ENCODE data around the gene UBAP1L.

UBAP1L gene

DNA sequence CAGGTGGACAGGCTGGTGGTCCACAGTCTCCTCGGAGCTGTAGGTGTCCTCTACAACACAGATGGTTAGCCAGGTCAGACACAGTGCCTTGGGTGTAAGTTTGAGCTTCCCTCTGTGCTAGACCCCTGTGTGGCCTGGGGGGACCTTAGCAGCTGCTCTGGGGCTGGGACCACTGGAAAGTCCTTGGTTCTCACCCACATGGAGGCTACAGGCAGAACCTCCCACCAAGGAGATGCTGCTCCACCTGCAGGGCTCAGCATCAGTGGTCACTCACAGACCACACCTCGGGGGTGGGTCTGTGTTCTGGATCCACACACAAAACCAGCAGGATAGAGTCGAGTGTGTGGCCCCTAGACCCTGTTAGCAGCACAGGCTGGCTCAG is 55.6 kb downstream of the UBAP1L start:
- TF ChIP-seq EZH2phosphoT487 (IDR thresholded peaks at IDR 0.05; ENCODE audit: low read depth) = no peak
- TF ChIP-seq, protein P1, sequence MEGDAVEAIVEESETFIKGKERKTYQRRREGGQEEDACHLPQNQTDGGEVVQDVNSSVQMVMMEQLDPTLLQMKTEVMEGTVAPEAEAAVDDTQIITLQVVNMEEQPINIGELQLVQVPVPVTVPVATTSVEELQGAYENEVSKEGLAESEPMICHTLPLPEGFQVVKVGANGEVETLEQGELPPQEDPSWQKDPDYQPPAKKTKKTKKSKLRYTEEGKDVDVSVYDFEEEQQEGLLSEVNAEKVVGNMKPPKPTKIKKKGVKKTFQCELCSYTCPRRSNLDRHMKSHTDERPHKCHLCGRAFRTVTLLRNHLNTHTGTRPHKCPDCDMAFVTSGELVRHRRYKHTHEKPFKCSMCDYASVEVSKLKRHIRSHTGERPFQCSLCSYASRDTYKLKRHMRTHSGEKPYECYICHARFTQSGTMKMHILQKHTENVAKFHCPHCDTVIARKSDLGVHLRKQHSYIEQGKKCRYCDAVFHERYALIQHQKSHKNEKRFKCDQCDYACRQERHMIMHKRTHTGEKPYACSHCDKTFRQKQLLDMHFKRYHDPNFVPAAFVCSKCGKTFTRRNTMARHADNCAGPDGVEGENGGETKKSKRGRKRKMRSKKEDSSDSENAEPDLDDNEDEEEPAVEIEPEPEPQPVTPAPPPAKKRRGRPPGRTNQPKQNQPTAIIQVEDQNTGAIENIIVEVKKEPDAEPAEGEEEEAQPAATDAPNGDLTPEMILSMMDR (IDR thresholded peaks at IDR 0.05; ENCODE audit: low read depth, low read length) = no peak
- H3K9me3 ChIP-seq (ENCODE audit: insufficient read depth, low read length) = no peaks in the 10 kb centered on the region
- no peak overlapping the region for H3K9ac ChIP-seq (ENCODE audit: low read length)
- no peak overlapping the region for H3K27ac ChIP-seq (ENCODE audit: low read length)
- H3K27me3 ChIP-seq (ENCODE audit: low read depth, low read length) = no peaks in the 10 kb centered on the region
- H3K4me1 ChIP-seq (ENCODE audit: low read length) = no peaks in the 10 kb centered on the region; the same call in 1 of the 2 replicates
- no peak overlapping the region for H3K4me2 ChIP-seq (ENCODE audit: low read length)
- no peak overlapping the region for H3K4me3 ChIP-seq (ENCODE audit: low read length)
- H3K36me3 ChIP-seq (replicated peaks; ENCODE audit: low read depth, low read length) = no peaks in the 10 kb centered on the region
- H4K20me1 ChIP-seq (ENCODE audit: insufficient read depth, low read length) = no peaks in the 10 kb centered on the region
- no peak overlapping the region for H2AFZ ChIP-seq (ENCODE audit: low read depth, low read length)
- H3K79me2 ChIP-seq (ENCODE audit: low read length) = no peaks in the 10 kb centered on the region

DNA sequence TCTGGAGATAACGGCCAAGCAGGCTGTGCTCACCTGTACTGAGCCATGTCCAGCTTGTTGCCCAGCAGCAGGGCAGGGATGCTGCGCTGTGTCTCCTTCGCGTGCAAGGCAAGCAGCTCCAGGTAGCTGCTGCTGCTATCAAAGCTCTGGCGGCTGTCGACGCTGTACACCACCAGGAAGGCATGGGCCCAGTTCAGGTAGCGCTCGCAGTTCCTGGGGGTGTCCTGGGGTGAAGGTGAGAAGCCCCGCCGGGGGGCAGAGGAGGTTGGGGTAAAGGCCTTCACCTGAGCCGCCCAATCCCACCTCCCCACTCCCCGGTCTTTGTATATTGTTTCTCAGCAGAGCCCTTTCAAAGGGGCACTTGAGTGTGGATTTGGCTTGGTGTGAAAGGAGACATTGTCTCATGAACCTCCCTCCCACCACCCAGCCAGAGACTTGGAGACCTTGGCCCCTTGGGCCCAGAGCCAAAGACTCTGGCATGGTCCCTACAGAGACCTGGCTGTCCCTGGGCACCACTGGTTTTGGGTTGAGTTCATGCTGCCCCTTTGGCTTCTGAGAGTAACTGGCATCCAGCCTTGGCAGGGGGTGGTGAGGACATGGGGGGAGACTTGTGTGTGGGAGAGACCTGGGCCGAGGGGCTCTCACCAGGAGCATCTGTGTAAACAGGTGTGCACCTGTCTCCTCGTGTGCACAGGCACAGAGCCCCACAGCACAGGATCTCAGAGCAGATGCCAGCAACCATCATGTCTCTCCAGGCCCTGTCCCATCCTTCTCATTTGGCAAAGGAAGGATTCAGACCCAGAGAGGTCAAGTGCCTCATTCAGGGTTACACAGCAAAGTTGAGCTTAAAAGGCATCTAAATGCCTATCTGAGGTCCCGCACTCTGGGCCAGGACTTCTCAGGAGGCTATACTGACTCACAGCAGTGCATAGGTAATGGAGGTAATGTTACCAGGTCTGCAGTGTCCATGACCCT is 56.3 kb downstream of the UBAP1L start:
- Histone ChIP-seq H3K4me1 (ENCODE audit: low read length) (no peaks in the 10 kb centered on the region; the same call in 1 of the 2 replicates), H3K4me2 (ENCODE audit: low read length) (no peak overlapping the region), H3K9ac (ENCODE audit: low read length) (no peak overlapping the region), H3K4me3 (ENCODE audit: low read length) (no peak overlapping the region), H3K27me3 (ENCODE audit: low read depth, low read length) (no peaks in the 10 kb centered on the region), H4K20me1 (ENCODE audit: insufficient read depth, low read length) (no peaks in the 10 kb centered on the region), H3K9me3 (ENCODE audit: insufficient read depth, low read length) (no peaks in the 10 kb centered on the region), H3K36me3 (replicated peaks; ENCODE audit: low read depth, low read length) (no peaks in the 10 kb centered on the region), H3K79me2 (ENCODE audit: low read length) (no peaks in the 10 kb centered on the region), H2AFZ (ENCODE audit: low read depth, low read length) (no peak overlapping the region), H3K27ac (ENCODE audit: low read length) (no peak overlapping the region)
- TF ChIP-seq, protein P1 (IDR thresholded peaks at IDR 0.05; ENCODE audit: low read depth, low read length) = no peak
- TF ChIP-seq EZH2phosphoT487 (IDR thresholded peaks at IDR 0.05; ENCODE audit: low read depth) = no peak

DNA sequence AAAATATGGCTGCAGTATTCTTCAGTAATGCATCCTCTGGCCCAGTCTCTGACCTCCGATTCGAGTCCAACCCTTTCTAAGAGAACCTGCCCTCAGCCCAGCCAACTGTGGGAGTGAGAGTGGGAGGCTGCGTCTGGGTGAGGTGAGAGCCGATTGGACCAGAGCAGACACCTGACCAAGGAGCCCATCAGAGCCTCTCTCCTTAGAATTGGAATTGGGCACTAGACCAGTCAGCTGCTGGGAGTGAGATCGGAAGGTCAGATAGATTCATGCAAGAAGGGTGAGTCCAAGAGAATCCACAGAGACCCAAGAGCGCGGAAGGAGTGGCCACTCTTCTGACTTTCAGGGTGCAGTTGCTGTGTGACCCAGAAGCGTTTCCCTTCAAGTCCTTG is 57.5 kb downstream of the UBAP1L start:
- no peak overlapping the region for H3K4me2 ChIP-seq (ENCODE audit: low read length)
- H3K27ac ChIP-seq (ENCODE audit: low read length) = no peak overlapping the region
- H4K20me1 ChIP-seq (ENCODE audit: insufficient read depth, low read length) = no peaks in the 10 kb centered on the region
- H3K9ac ChIP-seq (ENCODE audit: low read length) = no peak overlapping the region
- no peaks in the 10 kb centered on the region for H3K27me3 ChIP-seq (ENCODE audit: low read depth, low read length)
- H3K36me3 ChIP-seq (replicated peaks; ENCODE audit: low read depth, low read length) = no peaks in the 10 kb centered on the region
- no peaks in the 10 kb centered on the region for H3K4me1 ChIP-seq (ENCODE audit: low read length)
- no peak overlapping the region for H3K4me3 ChIP-seq (ENCODE audit: low read length)
- TF ChIP-seq, protein P1 (IDR thresholded peaks at IDR 0.05; ENCODE audit: low read depth, low read length) = no peak
- no peak for TF ChIP-seq EZH2phosphoT487 (IDR thresholded peaks at IDR 0.05; ENCODE audit: low read depth)
- no peak overlapping the region for H2AFZ ChIP-seq (ENCODE audit: low read depth, low read length)
- no peaks in the 10 kb centered on the region for H3K79me2 ChIP-seq (ENCODE audit: low read length)
- no peaks in the 10 kb centered on the region for H3K9me3 ChIP-seq (ENCODE audit: insufficient read depth, low read length)

DNA sequence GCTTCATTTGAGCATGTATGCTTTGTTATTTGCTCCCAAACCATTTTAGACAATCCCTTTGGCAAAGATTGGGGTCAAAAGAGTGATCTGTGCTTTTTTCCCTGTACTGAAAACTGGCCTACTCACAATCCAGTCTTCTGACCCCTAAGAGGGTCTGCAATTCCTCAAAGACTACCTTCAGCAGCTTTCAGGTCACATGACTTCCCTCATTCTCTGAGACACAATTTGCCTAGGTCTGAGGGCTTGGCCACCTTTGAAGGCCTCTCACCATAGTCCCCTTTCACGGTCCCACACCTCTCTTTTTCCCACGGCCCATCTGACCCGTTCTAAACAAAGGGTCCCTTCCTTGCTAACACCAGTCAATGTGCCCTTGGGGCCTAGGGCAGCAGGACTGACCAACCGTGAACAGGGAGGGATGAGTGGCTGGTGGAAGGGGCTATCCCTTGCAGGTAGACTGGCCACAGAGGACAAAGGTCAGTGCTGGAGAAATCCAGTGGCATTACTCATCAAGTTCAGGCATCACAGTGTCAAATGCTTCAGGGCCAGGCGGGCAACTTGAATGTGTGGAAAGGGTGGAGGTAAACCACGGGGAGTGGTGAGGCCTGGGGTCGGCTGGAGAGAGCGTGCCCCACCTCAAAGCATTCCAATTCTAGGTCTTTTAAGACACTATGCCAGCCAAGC is 58.0 kb downstream of the UBAP1L start:
- Histone ChIP-seq H4K20me1 (ENCODE audit: insufficient read depth, low read length) (no peaks in the 10 kb centered on the region), H2AFZ (ENCODE audit: low read depth, low read length) (no peak overlapping the region), H3K27me3 (ENCODE audit: low read depth, low read length) (no peaks in the 10 kb centered on the region), H3K9ac (ENCODE audit: low read length) (no peak overlapping the region), H3K4me3 (ENCODE audit: low read length) (no peak overlapping the region), H3K4me2 (ENCODE audit: low read length) (no peak overlapping the region), H3K9me3 (ENCODE audit: insufficient read depth, low read length) (no peaks in the 10 kb centered on the region), H3K27ac (ENCODE audit: low read length) (no peak overlapping the region), H3K79me2 (ENCODE audit: low read length) (no peaks in the 10 kb centered on the region), H3K36me3 (replicated peaks; ENCODE audit: low read depth, low read length) (no peaks in the 10 kb centered on the region), H3K4me1 (ENCODE audit: low read length) (no peaks in the 10 kb centered on the region)
- TF ChIP-seq, protein P1 (IDR thresholded peaks at IDR 0.05; ENCODE audit: low read depth, low read length) = no peak
- TF ChIP-seq EZH2phosphoT487 (IDR thresholded peaks at IDR 0.05; ENCODE audit: low read depth) = no peak
